Keratinocyte (primary cell): Measurements from ENCODE around the gene TIFAB. TPM values are rescaled to one million over a fixed set of nuclear protein-coding genes. Genes with fewer than 3 reads are reported as not detected.
A peak's percentile ranks its signal among the peaks of the same experiment; 100 is the strongest.

Experiments used
- DNase-seq: peaks from one replicate; pipeline ENCODE4 v3.0.0-alpha.2; 2011; ENCODE audit warnings: low read depth, missing footprints, low spot score
- FAIRE-seq: peaks from 2 replicates; lab custom pipeline; 2011; peaks lifted over from hg19 to GRCh38; lab: Jason Lieb, UNC
- H2AFZ ChIP-seq: 2 replicates; pipeline ENCODE4 v1.6.0; 2012; ENCODE audit warnings: low read length, control low read depth, inconsistent platforms; ENCODE audit not compliant: control insufficient read depth
- H3K27ac ChIP-seq: 2 replicates; pipeline ENCODE4 v1.5.1; 2011; ENCODE audit warnings: low read length; ENCODE audit not compliant: control insufficient read depth, insufficient read depth
- H3K27me3 ChIP-seq: 3 replicates; pipeline ENCODE4 v1.6.0; 2011; ENCODE audit warnings: low read length; ENCODE audit not compliant: control insufficient read depth, insufficient read depth; ENCODE audit errors: extremely low read depth
- H3K36me3 ChIP-seq, 2 experiments: 2 replicates in 1 of 2; 3 replicates in 1 of 2; pipeline ENCODE4 v1.5.1; 2011; ENCODE audit warnings: low read length in 2 of 2, mild to moderate bottlenecking in 1 of 2; ENCODE audit not compliant: control insufficient read depth in 2 of 2, insufficient read depth in 2 of 2; ENCODE audit errors: extremely low read depth in 1 of 2
- H3K4me1 ChIP-seq: 3 replicates; pipeline ENCODE4 v1.5.1; 2011; ENCODE audit warnings: low read length; ENCODE audit not compliant: control insufficient read depth, insufficient read depth; ENCODE audit errors: extremely low read depth
- H3K4me2 ChIP-seq: 3 replicates; pipeline ENCODE4 v1.6.0; 2011; ENCODE audit warnings: low read depth, low read length; ENCODE audit not compliant: control insufficient read depth, insufficient read depth; ENCODE audit errors: extremely low read depth
- H3K4me3 ChIP-seq, 3 experiments: fragments of 200-600 bp in 1 of 3; sonication (generic) in 1 of 3; 2 replicates in 2 of 3; 3 replicates in 1 of 3; pipeline ENCODE4 v1.5.1; 2011 to 2016; ENCODE audit warnings: low read length in 3 of 3, mild to moderate bottlenecking in 3 of 3, control low read depth in 2 of 3, inconsistent platforms in 1 of 3, low read depth in 1 of 3, mixed read lengths in 1 of 3, mixed run types in 1 of 3, moderate library complexity in 1 of 3; ENCODE audit not compliant: control insufficient read depth in 2 of 3, insufficient read depth in 2 of 3; ENCODE audit errors: extremely low read depth in 1 of 3
- H3K79me2 ChIP-seq: 2 replicates; pipeline ENCODE4 v1.6.0; 2012; ENCODE audit warnings: low read length; ENCODE audit not compliant: control insufficient read depth, insufficient read depth
- H3K9ac ChIP-seq: 3 replicates; pipeline ENCODE4 v1.6.0; 2011; ENCODE audit warnings: low read length; ENCODE audit not compliant: control insufficient read depth, insufficient read depth; ENCODE audit errors: extremely low read depth
- H3K9me1 ChIP-seq: 3 replicates; pipeline ENCODE4 v1.6.0; 2011; ENCODE audit warnings: low read length; ENCODE audit not compliant: control insufficient read depth, insufficient read depth; ENCODE audit errors: extremely low read depth
- H3K9me3 ChIP-seq: 2 replicates; pipeline ENCODE4 v1.5.1; 2012; ENCODE audit warnings: low read depth, low read length; ENCODE audit not compliant: control insufficient read depth
- H4K20me1 ChIP-seq: 3 replicates; pipeline ENCODE4 v1.6.0; 2011; ENCODE audit warnings: low read length; ENCODE audit not compliant: control insufficient read depth, insufficient read depth; ENCODE audit errors: extremely low read depth
- CTCF ChIP-seq, 3 experiments: IDR thresholded peaks in 1 of 3; conservative IDR thresholded peaks in 1 of 3; optimal IDR thresholded peaks in 1 of 3; 2 replicates in 2 of 3; 3 replicates in 1 of 3; pipeline versions ENCODE3 to v1.5.1; 2011; ENCODE audit warnings: low read length in 3 of 3, mild to moderate bottlenecking in 3 of 3, moderate library complexity in 2 of 3, control low read depth in 1 of 3, inconsistent platforms in 1 of 3; ENCODE audit not compliant: insufficient read depth in 2 of 3; ENCODE audit errors: extremely low read depth in 1 of 3
- EZH2 ChIP-seq: IDR thresholded peaks from one replicate; pipeline ENCODE4 v1.6.1; 2012; ENCODE audit warnings: inconsistent platforms, mild to moderate bottlenecking, low read length, moderate library complexity
- dilution Hi-C: fragments of 300-500 bp; cut with MboI; formaldehyde crosslinking; loops from one replicate; pipeline ENCODE4 v1.7.0; 2020; ENCODE audit warnings: low sequenced_read_pairs; ENCODE audit not compliant: extremely low pct_ligation_motif_present
- polyA plus RNA-seq, 5 experiments: library from polyadenylated mRNA; depleted of rRNA in 3 of 5; stranded (reverse) in 3 of 5; stranded (forward) in 1 of 5; unstranded in 1 of 5; fragments of >200 nt; gene quantifications; 1 replicate in 1 of 5; 2 replicates in 3 of 5; 3 replicates in 1 of 5; pipeline versions ENCODE4 v1.2.1 to v1.2.3, GENCODE V29; 2011 to 2012; ENCODE audit warnings: missing spikeins in 2 of 5, low read depth in 1 of 5, low replicate concordance in 1 of 5

Gene TIFAB
- polyA plus RNA-seq, 1 donor (not counting 4 experiments of a cell fraction or from before 2014, with no cell fraction given), result not detected

GRCh38 chr5:135467051-135467625, 15.0 kb upstream of the TIFAB start:
- H4K20me1 ChIP-seq, result no peaks in the 10 kb centered on the region
- no peak overlapping the region for H3K4me3 ChIP-seq
- FAIRE-seq (no peak), DNase-seq (no peak)
- peaks cover 13% of the 10 kb centered on the region for H3K27me3 ChIP-seq
- H2AFZ ChIP-seq, result no peak overlapping the region
- H3K36me3 ChIP-seq, result no peaks in the 10 kb centered on the region
- no peaks in the 10 kb centered on the region for H3K4me1 ChIP-seq
- dilution Hi-C loops, result loop anchor here (10.0 to 25.0 kb wide), 2 partner anchors 268 to 370 kb away; partner anchors contain the start of gene SLC25A48
- H3K9ac ChIP-seq, result no peak overlapping the region
- no peaks in the 10 kb centered on the region for H3K9me3 ChIP-seq
- H3K4me2 ChIP-seq, result no peak overlapping the region
- TF ChIP-seq CTCF (optimal IDR thresholded peaks at IDR 0.05 in 1 of 3, IDR thresholded peaks at IDR 0.05 in 1 of 3, conservative IDR thresholded peaks at IDR 0.05 in 1 of 3; ENCODE audit: extremely low read depth in 1 of 3, insufficient read depth in 2 of 3, low read length in 3 of 3), result no peak
- TF ChIP-seq EZH2, result no peak
- no peaks in the 10 kb centered on the region for H3K79me2 ChIP-seq
- no peaks in the 10 kb centered on the region for H3K9me1 ChIP-seq
- no peak overlapping the region for H3K27ac ChIP-seq

GRCh38 chr5:135466178-135467050, 14.3 kb upstream of the TIFAB start:
- Histone ChIP-seq H3K27me3 (peaks cover 13% of the 10 kb centered on the region), H3K27ac (no peak overlapping the region), H2AFZ (peak overlapping the region; percentile 54), H4K20me1 (no peaks in the 10 kb centered on the region), H3K9me1 (no peaks in the 10 kb centered on the region), H3K36me3 (no peaks in the 10 kb centered on the region), H3K4me2 (peak overlapping the region; percentile 37), H3K9me3 (no peaks in the 10 kb centered on the region), H3K79me2 (no peaks in the 10 kb centered on the region), H3K4me1 (no peaks in the 10 kb centered on the region), H3K4me3 (no peak overlapping the region), H3K9ac (no peak overlapping the region)
- TF ChIP-seq CTCF (optimal IDR thresholded peaks at IDR 0.05 in 1 of 3, IDR thresholded peaks at IDR 0.05 in 1 of 3, conservative IDR thresholded peaks at IDR 0.05 in 1 of 3; ENCODE audit: extremely low read depth in 1 of 3, insufficient read depth in 2 of 3, low read length in 3 of 3), result peak; percentile 80 to 97 (median 96)
- no peak for TF ChIP-seq EZH2
- DNase-seq (no peak), FAIRE-seq (no peak)
- dilution Hi-C loops, result loop anchor here (10.0 to 25.0 kb wide), 2 partner anchors 268 to 371 kb away; partner anchors contain the start of gene SLC25A48
